ENCODE data around the gene SYNDIG1. TPM values are rescaled to one million over a fixed set of nuclear protein-coding genes. Genes with fewer than 3 reads are reported as not detected.

The SYNDIG1 gene
- total RNA-seq, 2 donors from 2014 or later = 0.73 to 4.5 TPM

GRCh38 chr20:24432046-24432442 lies 37.4 kb upstream of the SYNDIG1 start:
- no peaks in the 10 kb centered on the region for H3K9me3 ChIP-seq
- H3K4me1 ChIP-seq (replicated peaks) = no peaks in the 10 kb centered on the region
- no peaks in the 10 kb centered on the region for H3K36me3 ChIP-seq
- peaks cover 2% of the 10 kb centered on the region for H3K27me3 ChIP-seq (replicated peaks; ENCODE audit: insufficient read depth)
- DNase-seq (ENCODE audit: low spot score) = no peak
- TF ChIP-seq POLR2A (IDR thresholded peaks at IDR 0.05) (no peak), CTCF (IDR thresholded peaks at IDR 0.05) (no peak), POLR2AphosphoS5 (IDR thresholded peaks at IDR 0.05) (no peak)
- H3K4me3 ChIP-seq = no peak overlapping the region
- 31% methylated on average over 2 of the region's 2 CpGs for WGBS
- H3K27ac ChIP-seq = no peak overlapping the region
- intact Hi-C loops (cut with DNase I) = no loop called here

GRCh38 chr20:24436160-24436559 lies 33.3 kb upstream of the SYNDIG1 start:
- no peak for DNase-seq (ENCODE audit: low spot score)
- intact Hi-C loops (cut with DNase I) = no loop called here
- Histone ChIP-seq H3K27me3 (replicated peaks; ENCODE audit: insufficient read depth) (no peaks in the 10 kb centered on the region), H3K36me3 (no peaks in the 10 kb centered on the region), H3K9me3 (no peaks in the 10 kb centered on the region), H3K4me3 (no peak overlapping the region), H3K27ac (no peak overlapping the region), H3K4me1 (replicated peaks) (no peaks in the 10 kb centered on the region)
- no peak for TF ChIP-seq POLR2A (IDR thresholded peaks at IDR 0.05)
- no peak for TF ChIP-seq POLR2AphosphoS5 (IDR thresholded peaks at IDR 0.05)
- no peak for TF ChIP-seq CTCF (IDR thresholded peaks at IDR 0.05)
- 66% methylated on average over 2 of the region's 2 CpGs for WGBS

- Histone ChIP-seq H3K36me3 (no peaks in the 10 kb centered on the region), H3K27ac (no peak overlapping the region), H3K27me3 (replicated peaks; ENCODE audit: insufficient read depth) (no peaks in the 10 kb centered on the region), H3K4me1 (replicated peaks) (no peaks in the 10 kb centered on the region), H3K9me3 (no peaks in the 10 kb centered on the region), H3K4me3 (no peak overlapping the region)
- intact Hi-C loops (cut with DNase I) = no loop called here
- TF ChIP-seq POLR2A (IDR thresholded peaks at IDR 0.05) = no peak
- no peak for TF ChIP-seq CTCF (IDR thresholded peaks at IDR 0.05)
- no peak for TF ChIP-seq POLR2AphosphoS5 (IDR thresholded peaks at IDR 0.05)
- DNase-seq (ENCODE audit: low spot score) = no peak
- WGBS = 26% methylated on average over 8 of the region's 8 CpGs
Measured at GRCh38 chr20:24437196-24438082, 32.0 kb upstream of the SYNDIG1 start.

GRCh38 chr20:24438331-24438730 lies 31.1 kb upstream of the SYNDIG1 start:
- no peak for TF ChIP-seq CTCF (IDR thresholded peaks at IDR 0.05)
- TF ChIP-seq POLR2AphosphoS5 (IDR thresholded peaks at IDR 0.05) = no peak
- TF ChIP-seq POLR2A (IDR thresholded peaks at IDR 0.05) = no peak
- Histone ChIP-seq H3K36me3 (no peaks in the 10 kb centered on the region), H3K4me3 (no peak overlapping the region), H3K27ac (no peak overlapping the region), H3K9me3 (no peaks in the 10 kb centered on the region), H3K4me1 (replicated peaks) (no peaks in the 10 kb centered on the region), H3K27me3 (replicated peaks; ENCODE audit: insufficient read depth) (no peaks in the 10 kb centered on the region)
- DNase-seq (ENCODE audit: low spot score) = no peak
- intact Hi-C loops (cut with DNase I) = no loop called here
- WGBS = 44% methylated on average over 2 of the region's 2 CpGs

Measured in prostate gland (tissue), 2 donors.